CD4-positive, alpha-beta T cell treated with Interferon alpha-2 for 1 hour (primary cell): ENCODE results near the gene MRTFA.

Experiments used
- DNase-seq, 2 donors: peaks; one replicate each; pipeline ENCODE4 v3.0.0-alpha.2; 2020 to 2022

The MRTFA gene

GRCh38 chr22:40484906-40485669 is 151.4 kb downstream of the MRTFA start:
- no peak for DNase-seq

GRCh38 chr22:40482886-40483285 is 153.6 kb downstream of the MRTFA start:
- no peak for DNase-seq

GRCh38 chr22:40482391-40482790 is 154.1 kb downstream of the MRTFA start:
- DNase-seq = no peak

GRCh38 chr22:40480996-40481395 is 155.5 kb downstream of the MRTFA start:
- DNase-seq = no peak

GRCh38 chr22:40479887-40480538 is 156.5 kb downstream of the MRTFA start:
- DNase-seq = no peak

DNA sequence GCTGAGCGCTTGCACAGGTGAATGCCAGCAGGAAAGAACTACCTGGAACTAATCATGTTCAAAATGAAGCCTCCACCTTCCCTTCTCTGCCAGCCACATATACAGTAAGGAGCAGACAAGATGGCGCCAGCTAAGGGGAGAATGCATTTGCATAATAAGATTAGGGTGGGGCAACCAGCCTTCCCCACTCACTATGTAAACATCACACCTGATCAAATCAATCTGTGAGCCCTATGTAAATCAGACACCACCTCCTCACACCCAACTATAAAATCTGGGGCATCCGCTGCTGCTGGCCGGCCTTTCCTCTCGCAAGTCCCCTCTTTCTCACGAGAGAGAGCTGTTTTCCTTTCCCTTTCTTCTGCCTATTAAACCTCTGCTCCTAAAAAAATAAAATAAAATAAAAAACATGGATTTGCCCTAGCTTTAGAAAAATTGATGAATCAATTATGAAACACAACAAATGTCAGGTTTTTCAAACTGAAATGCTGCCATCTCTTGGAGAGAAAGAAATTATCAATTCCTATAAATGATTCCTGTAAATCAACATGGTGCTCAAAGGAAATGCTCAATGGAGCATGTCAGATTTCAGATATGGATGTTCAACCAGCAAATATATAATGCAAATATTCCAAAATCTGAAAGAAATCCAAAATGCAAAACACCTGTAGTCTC is 157.3 kb downstream of the MRTFA start:
- DNase-seq = peak in 1 of 2 donors; percentile 26

DNA sequence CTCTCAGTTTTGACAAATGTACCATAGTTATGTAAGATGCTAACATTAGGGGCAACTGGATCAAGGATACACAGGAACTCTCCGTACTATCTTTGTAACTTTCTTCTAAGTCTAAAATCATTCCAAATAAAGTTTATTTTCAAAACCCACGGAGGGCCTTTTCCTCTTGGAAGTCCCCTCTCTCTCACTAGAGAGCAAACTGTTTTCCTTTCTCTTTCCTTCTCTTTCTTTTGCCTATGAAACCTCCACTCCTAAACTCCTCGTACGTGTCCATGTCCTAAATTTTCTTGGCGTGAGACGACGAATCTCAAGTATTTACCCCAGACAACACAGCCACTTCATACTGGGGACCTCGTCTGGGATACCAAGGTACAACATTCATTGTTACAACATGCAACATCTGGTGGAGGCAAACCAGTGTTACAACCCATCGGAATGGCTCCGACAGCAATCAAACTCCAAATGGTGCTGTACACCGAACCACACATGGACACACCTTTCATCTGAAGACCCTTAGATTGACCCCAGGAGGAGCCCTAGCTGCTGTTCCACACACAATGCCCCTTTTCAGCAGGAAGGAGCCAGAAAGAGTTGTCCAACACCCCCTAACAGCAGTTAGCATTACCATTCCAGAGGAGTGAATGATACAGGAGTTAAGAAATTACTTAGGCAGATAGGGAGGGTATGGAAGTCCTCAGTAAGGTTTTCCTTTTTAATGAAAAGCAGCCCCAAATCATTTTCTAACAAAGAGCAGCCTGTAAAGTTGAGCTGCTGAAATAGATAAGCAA is 158.0 kb downstream of the MRTFA start:
- no peak for DNase-seq

DNA sequence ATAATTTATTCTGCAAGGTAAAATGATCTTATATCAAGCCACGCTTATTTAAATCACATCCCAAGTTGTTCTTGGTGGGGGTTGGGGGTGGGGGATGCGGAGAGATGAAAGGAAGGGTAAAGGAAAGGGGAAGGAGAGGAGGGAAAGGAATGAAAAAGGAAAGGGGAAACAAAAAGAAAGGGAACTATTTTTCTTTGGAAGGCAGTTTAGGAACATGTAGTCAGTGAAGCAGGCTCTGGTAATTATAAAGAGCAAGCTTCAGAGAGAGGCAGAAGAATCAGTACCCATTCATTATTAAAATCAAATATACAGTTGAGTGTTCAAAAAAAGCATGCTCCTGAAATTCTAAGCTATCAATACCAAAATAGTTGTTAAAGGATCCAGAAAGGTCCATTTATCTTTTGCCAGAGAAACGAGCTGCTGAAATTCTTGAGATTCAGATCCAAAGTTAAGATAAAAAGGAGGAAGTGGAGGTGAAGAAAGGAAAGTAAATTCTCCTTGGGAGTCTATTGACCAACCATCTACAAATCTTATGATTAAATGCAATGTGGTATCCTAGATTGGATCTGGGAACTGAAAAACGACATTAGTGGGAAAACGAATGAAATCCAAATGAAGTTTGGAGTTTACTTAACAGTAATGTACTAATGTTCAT is 158.7 kb downstream of the MRTFA start:
- DNase-seq = no peak

DNA sequence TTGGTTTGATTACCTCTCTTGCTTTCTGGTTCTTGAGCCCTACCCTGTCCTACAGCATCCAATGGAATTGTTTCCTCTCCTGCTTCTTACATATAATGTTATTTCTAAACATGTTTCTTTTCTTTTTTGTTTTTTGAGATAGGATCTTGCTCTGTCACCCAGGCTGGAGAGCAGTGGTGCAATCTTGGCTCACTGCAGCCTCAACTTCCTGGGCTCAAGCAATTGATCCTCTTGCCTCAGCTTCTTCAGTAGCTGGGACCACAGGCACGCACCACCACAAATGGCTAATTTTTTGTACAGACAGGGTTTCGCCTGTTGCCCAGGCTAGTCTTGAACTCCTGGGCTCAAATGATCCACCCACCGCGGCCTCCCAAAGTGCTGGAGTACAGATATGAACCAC is 160.2 kb downstream of the MRTFA start:
- no peak for DNase-seq

- DNase-seq = no peak
Observed at GRCh38 chr22:40473703-40474102, 162.8 kb downstream of the MRTFA start.

DNA sequence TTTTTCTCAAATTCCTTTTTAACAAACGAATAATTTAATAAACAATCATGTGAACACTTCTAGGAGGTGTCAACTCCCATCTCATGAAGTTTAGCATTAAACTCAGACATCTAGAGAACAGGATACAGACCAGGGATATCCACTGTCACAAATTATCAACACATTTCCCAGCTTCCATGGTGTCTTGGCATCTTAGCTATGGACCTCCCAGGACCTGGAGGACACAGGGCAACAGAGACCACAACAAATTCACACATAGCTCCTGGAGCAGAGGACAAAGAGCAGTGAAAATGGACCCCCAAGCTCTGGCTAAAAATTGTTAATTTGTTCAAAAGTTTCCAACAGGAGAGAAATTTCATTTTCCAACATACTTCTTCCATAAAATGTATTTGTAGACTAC is 163.9 kb downstream of the MRTFA start:
- no peak for DNase-seq

GRCh38 chr22:40472051-40472450 is 164.5 kb downstream of the MRTFA start:
- DNase-seq = no peak

DNA sequence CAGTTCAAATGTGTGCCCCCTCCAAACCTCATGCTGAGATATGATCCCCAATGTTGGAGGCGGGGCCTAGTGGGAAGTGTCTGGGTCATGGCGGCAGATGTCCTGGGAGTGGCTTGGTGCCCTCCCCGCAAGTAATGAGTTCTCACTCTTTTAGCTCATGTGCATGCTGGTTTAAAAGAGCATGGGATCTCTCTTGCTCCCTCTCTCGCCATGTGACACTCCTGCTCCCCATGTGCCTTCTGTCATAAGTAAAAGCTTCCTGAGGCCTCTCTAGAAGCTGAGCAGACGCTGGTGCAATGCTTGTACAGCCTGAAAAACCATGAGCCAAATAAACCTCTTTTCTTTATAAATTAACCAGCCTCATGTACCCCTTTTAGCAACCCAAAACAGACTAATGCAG is 167.3 kb downstream of the MRTFA start:
- DNase-seq = no peak

DNA sequence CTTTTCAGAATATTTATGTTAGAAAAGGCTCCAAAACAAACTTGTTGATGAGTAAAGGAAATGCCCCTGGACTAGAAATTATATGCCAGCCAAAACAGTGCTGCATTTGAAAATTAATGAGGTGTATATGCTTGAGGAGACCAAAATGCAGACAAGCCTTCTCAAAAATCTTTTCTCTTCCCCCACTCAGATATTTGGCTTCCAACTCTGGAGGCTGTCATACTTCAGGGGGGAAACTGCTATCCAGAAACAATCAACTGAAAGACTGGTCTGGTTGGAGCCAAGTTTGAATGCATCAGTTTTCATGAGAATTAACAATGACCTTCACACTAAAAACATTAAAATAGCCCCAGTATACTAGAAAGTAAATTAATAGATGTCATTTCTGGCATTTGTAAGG is 167.9 kb downstream of the MRTFA start:
- no peak for DNase-seq

DNA sequence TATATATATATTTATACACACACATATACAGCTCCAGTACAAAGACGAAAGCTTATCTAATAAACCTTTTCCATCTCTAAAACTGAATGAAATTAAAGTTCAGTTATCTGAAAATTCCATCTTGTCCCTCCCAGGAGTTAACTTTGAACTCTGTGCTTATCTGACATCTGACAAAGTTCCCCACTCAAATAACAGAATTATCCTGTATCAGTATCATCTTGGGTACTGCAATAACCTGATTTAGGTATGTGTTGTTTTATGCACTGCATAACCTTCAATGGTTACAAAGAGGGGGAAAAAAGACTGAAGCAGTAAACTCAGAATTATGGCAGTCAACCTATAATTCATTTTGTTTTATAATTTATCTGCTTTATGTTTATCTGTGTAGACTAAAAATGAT is 169.5 kb downstream of the MRTFA start:
- DNase-seq = no peak

DNA sequence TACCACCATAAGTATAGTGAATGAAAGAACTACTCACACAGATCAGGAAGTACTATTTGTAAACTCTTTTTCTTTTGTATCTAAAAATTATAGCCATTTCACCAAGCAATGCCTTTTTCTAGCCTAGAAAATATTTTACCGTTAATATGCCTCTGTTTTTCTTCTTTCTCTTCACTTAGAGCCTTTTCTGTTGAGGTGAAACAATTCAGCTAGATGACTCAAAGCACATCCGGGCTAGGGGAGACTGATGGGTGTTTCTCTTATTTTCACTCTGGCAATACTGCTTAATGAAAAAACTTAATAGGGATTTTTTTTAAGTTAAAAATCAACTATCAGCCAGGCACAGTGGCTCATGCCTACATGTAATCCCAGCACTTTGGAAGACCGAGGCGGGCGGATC is 172.8 kb downstream of the MRTFA start:
- peak in 1 of 2 donors; percentile 48 for DNase-seq

DNA sequence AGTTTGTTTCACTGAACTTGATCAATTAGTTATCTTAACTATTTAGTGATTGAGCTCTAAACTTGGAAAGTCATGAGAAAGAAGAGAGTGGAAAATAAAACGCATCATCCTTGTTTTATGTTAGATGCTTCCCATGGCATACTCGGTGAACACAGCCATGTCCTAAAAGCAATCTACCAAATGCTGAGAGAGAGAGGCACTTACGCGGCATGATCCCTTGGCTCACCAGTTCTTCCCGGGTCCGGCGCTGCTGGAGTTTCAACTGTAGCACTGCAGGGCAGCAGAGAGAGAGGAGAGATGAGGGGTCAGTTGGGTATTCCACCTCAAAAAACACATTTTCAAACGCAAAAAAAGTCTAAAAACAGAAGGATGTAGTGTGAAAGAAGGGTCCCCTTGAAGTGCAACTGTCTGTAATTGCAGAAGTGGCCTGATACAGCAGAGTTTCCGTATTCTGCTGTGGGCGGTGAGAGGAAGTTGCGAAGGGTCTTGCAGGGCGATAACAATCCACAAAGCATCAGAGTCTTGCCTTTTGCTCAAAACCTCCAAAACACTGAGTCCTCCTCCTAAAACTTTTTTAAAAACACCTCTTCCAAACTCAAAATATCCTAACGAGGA is 173.4 kb downstream of the MRTFA start:
- DNase-seq = peak; percentile 45 to 58

DNA sequence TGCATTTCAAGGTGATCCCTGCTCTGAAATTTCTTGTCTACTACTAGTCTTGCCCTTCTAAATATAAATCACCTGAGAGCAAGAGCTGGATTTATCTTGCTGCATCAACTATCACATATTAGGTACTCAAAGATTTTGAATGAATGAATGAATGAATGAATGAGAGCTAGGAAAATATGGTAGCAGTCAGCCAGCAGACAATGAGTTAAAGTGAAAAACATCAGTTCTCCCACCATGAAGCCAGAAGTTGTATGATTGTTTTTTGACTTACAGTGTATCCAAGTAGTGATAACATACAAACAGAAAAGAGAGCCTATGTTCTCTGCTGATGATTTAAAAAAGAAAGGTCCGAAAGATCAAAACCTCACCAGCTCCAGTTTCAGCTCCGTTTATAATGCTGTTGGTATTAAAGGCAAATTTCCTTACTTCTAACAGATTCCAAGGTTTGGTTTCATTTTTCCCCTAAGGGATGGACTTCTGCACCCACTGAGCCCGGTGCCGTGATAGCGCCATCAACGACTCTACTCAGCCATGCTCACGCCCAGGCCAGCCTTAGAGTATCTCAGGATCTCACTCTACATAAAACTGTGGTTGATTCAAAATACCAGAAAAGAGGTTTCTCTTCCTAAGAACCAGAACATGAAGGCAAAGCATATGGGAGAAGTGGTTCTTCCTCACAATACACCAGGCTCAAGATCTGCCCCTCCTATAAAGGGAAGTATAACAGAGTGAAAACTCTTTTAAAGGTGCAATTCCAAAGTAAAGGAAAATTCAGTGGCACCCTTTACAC is 174.1 kb downstream of the MRTFA start:
- DNase-seq = peak in 1 of 2 donors; percentile 43

DNA sequence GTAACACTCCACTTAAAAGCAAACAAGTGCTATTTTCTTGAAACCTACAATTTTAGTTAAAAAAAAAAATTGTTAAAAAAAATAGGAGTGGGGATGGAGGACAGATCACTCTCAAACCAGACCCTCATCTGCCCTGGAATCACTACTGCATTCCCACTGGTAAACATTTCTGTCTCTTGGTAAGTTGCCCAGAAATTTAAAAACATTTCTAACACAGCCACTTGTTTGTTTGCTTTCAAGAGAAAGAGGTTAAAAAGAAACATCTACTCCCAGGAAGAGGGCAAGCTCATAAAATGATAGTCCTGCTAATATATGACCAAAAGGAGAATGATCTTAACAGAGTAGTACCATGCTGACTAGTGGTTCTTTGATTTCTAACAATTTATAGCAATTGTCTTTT is 182.8 kb downstream of the MRTFA start:
- no peak for DNase-seq

DNA sequence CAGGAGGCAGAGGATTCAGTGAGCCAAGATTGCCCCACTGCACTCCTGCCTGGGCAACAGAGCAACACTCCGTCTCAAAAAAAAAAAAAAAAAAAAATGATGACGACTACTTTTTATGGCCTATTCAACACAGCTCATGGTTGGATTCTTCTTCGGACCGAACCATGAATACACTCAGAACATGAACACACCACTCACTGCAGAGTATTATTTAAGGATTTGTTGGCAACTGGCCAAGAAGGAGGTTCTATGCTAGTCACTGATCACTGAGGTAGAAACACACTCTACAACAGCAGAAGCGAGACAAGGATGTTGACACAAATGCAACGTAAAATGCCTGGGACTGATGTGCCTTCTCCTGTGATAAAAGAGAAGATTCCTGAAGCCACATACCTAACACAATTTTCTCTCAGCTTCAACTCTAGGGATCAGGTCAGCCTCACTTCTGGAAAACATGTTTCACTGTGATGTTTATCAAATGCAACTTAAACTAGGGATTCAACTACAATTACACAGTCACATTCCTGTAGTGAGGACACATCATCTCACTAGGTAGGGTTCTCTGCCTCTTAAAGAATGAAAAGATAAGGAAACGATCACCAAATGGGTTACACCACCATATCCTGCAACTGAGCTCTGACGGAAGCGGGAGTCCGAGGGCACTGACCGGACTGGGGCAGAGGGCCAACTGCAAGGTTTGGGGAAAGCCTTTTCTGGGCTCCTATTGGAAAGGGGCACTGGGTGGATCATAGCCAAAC is 183.6 kb downstream of the MRTFA start:
- no peak for DNase-seq

- DNase-seq = peak in 1 of 2 donors; percentile 35
Observed at GRCh38 chr22:40451210-40451609, 185.3 kb downstream of the MRTFA start.
